Nephron (organoid): ENCODE results near the gene APOBEC3B.
A peak's percentile ranks its signal among the peaks of the same experiment; 100 is the strongest.
"Not testable (repeated sequence)": the region's sequence is repeated elsewhere in the genome, so short reads cannot be mapped to it uniquely, and the experiment has no call there.

Experiments used
- H3K27ac Mint-ChIP-seq, 3 experiments: 2 replicates each; pipeline ENCODE4 v1.8.0; 2020; ENCODE audit warnings: mixed read lengths in 3 of 3, mild to moderate bottlenecking in 2 of 3, moderate library complexity in 1 of 3
- H3K27me3 Mint-ChIP-seq: 2 replicates; pipeline ENCODE4 v1.8.0; 2021; ENCODE audit warnings: low read depth, mild to moderate bottlenecking, moderate library complexity, mixed read lengths
- H3K36me3 Mint-ChIP-seq: 2 replicates; pipeline ENCODE4 v1.8.0; 2020; ENCODE audit warnings: low read depth, mixed read lengths
- H3K4me1 Mint-ChIP-seq: 2 replicates; pipeline ENCODE4 v1.8.0; 2020; ENCODE audit warnings: mixed read lengths
- H3K4me3 Mint-ChIP-seq, 3 experiments: 2 replicates each; pipeline ENCODE4 v1.8.0; 2020; ENCODE audit warnings: mild to moderate bottlenecking in 3 of 3, mixed read lengths in 3 of 3, moderate library complexity in 2 of 3
- H3K9me3 Mint-ChIP-seq: 2 replicates; pipeline ENCODE4 v1.8.0; 2020; ENCODE audit warnings: mixed read lengths
- TF ChIP-seq, protein P1 (sequence below), 3 experiments: fragments of 200-600 bp; sonication (generic); IDR thresholded peaks; one replicate each; pipeline ENCODE4 v1.5.0; 2021; ENCODE audit warnings: antibody characterized with exemption in 3 of 3; ENCODE audit not compliant: unreplicated experiment in 3 of 3

APOBEC3B gene

DNA sequence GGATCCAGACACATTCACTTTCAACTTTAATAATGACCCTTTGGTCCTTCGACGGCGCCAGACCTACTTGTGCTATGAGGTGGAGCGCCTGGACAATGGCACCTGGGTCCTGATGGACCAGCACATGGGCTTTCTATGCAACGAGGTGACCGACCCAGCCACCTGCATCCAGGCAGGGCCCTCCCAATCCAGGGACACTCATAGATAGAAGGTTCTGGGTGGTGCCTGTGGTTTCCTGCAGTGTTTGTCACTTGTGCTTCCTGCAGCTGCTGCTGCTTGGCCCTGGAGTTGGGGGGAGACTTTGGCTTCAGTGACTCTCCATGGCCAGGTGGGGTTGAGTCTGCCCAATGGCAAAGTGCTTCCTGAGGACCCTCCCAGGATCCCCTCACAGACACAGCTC is 7.3 kb downstream of the APOBEC3B start:
- H3K36me3 Mint-ChIP-seq: no peaks in the 10 kb centered on the region
- no peak overlapping the region for H3K4me3 Mint-ChIP-seq
- no peak overlapping the region for H3K27ac Mint-ChIP-seq
- TF ChIP-seq, protein P1, sequence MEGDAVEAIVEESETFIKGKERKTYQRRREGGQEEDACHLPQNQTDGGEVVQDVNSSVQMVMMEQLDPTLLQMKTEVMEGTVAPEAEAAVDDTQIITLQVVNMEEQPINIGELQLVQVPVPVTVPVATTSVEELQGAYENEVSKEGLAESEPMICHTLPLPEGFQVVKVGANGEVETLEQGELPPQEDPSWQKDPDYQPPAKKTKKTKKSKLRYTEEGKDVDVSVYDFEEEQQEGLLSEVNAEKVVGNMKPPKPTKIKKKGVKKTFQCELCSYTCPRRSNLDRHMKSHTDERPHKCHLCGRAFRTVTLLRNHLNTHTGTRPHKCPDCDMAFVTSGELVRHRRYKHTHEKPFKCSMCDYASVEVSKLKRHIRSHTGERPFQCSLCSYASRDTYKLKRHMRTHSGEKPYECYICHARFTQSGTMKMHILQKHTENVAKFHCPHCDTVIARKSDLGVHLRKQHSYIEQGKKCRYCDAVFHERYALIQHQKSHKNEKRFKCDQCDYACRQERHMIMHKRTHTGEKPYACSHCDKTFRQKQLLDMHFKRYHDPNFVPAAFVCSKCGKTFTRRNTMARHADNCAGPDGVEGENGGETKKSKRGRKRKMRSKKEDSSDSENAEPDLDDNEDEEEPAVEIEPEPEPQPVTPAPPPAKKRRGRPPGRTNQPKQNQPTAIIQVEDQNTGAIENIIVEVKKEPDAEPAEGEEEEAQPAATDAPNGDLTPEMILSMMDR (IDR thresholded peaks at IDR 0.05; ENCODE audit: unreplicated experiment in 3 of 3): no peak
- no peaks in the 10 kb centered on the region for H3K27me3 Mint-ChIP-seq
- no peaks in the 10 kb centered on the region for H3K9me3 Mint-ChIP-seq
- H3K4me1 Mint-ChIP-seq: peaks cover 17% of the 10 kb centered on the region

DNA sequence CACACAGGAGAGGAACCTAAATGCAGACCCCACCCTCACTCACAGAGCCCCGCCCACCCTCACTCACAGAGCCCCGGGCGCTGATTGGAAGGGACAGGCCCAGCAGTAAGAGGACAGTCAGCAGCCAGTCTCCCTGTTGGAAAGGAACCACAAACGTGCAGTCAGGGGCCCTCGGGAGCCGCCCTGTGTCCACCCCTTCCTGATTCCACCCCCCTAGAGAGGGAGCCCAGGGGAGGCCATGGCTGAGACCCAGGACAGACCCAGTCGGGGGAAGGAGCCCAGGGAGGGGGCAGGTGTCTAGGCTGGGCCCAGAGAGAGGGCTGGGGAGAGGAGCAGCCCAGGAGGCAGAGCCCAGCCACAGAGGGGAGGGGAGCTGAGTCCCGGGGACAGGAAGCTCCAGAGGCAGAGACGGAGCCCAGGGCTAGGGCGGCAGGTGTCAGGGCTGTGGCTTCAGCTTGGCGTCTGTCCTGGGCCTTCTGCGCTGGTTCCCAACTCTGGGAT is 10.8 kb downstream of the APOBEC3B start:
- Mint-ChIP-seq H3K4me1 (peaks cover 17% of the 10 kb centered on the region), H3K27ac (peak overlapping the region in 2 of 3 experiments; percentile 30 to 48), H3K27me3 (peaks cover 12% of the 10 kb centered on the region)
- not testable (repeated sequence) for H3K36me3 Mint-ChIP-seq, H3K9me3 Mint-ChIP-seq, H3K4me3 Mint-ChIP-seq

DNA sequence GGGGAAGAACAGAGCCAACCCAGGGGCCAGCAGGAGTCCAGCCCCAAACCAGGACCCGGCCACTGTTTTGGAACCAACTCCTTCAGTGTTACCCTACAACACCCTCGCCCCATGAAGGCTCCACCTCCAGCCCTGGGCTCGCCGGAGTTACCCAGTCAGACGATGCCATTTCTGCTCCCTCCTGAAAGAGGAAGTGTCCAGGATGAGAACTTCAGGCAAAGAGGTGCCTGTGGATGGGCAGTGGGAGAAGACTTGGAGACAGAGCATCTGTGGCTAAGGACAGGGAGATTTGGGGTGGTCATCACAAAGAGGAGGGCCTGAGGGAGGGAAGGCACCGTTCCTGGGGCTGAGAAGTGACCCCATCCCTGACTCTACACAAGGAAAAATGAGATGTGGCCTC is 14.0 kb downstream of the APOBEC3B start:
- peaks cover 17% of the 10 kb centered on the region for H3K4me1 Mint-ChIP-seq

DNA sequence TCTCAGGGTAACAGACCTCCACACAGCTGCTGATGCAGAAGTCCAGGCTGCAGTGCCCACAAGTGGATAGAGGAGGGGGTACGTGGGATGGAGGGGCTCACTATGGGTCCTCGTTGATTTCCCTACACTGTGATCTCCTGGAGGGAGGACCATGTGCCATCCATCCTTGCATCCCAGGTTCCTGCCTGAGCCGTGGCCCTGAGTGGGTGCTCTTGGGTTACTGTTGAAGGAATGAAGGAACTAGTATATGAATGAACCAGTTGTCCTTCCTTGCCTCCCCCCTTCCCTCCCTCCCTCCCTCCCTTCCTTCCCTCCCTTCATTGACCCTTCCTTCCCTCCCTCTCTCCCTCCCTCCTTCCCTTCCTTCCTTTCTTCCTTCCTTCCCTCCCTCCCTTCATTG is 15.4 kb downstream of the APOBEC3B start:
- H3K27ac Mint-ChIP-seq: no peak overlapping the region
- TF ChIP-seq, protein P1 (IDR thresholded peaks at IDR 0.05; ENCODE audit: unreplicated experiment in 3 of 3): no peak
- no peaks in the 10 kb centered on the region for H3K36me3 Mint-ChIP-seq
- peaks cover 15% of the 10 kb centered on the region for H3K4me1 Mint-ChIP-seq
- H3K4me3 Mint-ChIP-seq: no peak overlapping the region
- peaks cover 7% of the 10 kb centered on the region for H3K9me3 Mint-ChIP-seq
- H3K27me3 Mint-ChIP-seq: peaks cover 19% of the 10 kb centered on the region

More for the DNA sequence above, 14.0 kb downstream of the APOBEC3B start:
- TF ChIP-seq, protein P1 (IDR thresholded peaks at IDR 0.05; ENCODE audit: unreplicated experiment in 3 of 3): no peak
- H3K9me3 Mint-ChIP-seq: peaks cover 7% of the 10 kb centered on the region
- H3K4me3 Mint-ChIP-seq: no peak overlapping the region
- no peak overlapping the region for H3K27ac Mint-ChIP-seq
- H3K27me3 Mint-ChIP-seq: peaks cover 19% of the 10 kb centered on the region
- no peaks in the 10 kb centered on the region for H3K36me3 Mint-ChIP-seq

DNA sequence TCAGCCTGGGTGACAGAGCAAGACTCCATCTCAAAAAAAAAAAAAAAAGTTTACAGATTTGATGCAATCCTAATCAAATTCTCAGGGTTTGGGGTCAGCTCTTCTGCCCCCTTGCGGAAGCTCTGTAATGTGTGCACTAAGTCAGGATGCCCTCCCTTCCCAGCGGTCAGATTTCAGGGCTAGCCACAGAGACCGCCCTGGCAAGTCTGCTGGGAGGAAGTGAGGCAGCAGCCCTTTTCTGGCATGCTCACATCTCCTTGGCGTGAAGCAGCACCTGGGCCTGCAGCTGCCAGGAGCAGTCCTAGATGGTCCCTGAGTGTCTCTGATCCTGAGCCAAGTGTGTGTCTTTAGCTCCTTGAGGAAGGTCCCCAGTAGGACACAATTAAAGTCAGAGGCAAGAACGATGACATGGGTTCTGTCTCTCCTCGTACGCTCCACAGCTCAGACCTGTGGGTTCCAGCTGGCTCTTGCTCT is 21.1 kb downstream of the APOBEC3B start:
- Mint-ChIP-seq H3K27me3 (peaks cover 12% of the 10 kb centered on the region), H3K36me3 (no peaks in the 10 kb centered on the region), H3K4me3 (no peak overlapping the region), H3K9me3 (peaks cover 6% of the 10 kb centered on the region), H3K4me1 (peaks cover 9% of the 10 kb centered on the region), H3K27ac (peak overlapping the region in 2 of 3 experiments; percentile 5 to 61)
- TF ChIP-seq, protein P1 (IDR thresholded peaks at IDR 0.05; ENCODE audit: unreplicated experiment in 3 of 3): peak; percentile 68 to 77 (median 71)

DNA sequence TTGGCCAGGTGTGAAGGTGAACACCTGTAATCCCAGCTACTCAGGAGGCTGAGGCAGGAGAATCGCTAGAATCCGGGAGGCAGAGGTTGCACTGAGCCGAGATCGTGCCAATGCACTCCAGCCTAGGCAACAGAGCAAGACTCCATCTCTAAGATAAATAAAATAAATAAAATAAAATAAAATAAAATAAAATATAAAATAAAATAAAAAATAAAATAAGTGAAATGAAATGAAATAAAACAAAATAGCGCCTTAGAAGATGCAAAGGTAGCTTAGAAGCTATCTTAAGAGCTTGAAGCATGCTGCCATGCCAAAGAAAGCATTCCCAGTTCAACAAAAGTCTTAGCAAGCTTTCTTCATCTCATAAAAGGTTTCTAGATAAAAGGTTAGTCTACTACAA is 25.0 kb downstream of the APOBEC3B start:
- Mint-ChIP-seq H3K9me3 (peaks cover 4% of the 10 kb centered on the region), H3K27ac (no peak overlapping the region), H3K36me3 (no peaks in the 10 kb centered on the region), H3K4me3 (no peak overlapping the region), H3K27me3 (peaks cover 15% of the 10 kb centered on the region), H3K4me1 (peaks cover 20% of the 10 kb centered on the region)
- TF ChIP-seq, protein P1 (IDR thresholded peaks at IDR 0.05; ENCODE audit: unreplicated experiment in 3 of 3): no peak

DNA sequence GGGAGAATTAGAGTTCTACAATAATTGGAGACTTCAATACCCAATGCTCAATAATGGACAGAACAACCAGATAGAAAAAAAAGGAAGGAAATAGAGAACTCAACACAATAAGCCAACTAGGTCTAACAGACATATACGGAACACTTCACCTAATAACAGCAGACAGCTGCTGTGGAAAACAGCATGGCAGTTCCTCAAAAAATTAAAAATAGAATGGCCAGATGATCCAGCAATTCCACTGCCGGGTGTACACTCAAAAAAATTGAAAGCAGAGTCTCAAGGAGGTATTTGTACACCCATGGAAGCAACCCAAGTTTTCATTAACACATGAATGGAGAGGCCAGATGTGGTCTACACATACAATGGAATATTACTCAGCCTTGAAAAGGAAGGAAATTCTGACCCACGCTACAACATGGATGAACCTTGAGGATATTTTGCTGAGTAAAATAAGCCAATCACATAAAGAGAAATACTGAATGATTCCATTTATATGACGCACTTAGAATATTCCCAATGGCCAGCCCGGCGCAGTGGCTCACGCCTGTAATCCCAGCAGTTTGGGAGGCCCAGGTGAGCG is 26.2 kb downstream of the APOBEC3B start:
- H3K36me3 Mint-ChIP-seq, H3K4me3 Mint-ChIP-seq, H3K9me3 Mint-ChIP-seq: not testable (repeated sequence)
- Mint-ChIP-seq H3K4me1 (peaks cover 28% of the 10 kb centered on the region), H3K27me3 (peaks cover 18% of the 10 kb centered on the region), H3K27ac (peak overlapping the region in 1 of 3 experiments; percentile 9)
